CD4-positive, alpha-beta T cell treated with Interleukin-21 for 1 hour (primary cell): ENCODE measurements around the gene CMSS1.
"Not testable (repeated sequence)": the region's sequence is repeated elsewhere in the genome, so short reads cannot be mapped to it uniquely, and the experiment has no call there.

Experiments used
- DNase-seq: peaks from one replicate; pipeline ENCODE4 v3.0.0-alpha.2; 2020

CMSS1 gene

DNA sequence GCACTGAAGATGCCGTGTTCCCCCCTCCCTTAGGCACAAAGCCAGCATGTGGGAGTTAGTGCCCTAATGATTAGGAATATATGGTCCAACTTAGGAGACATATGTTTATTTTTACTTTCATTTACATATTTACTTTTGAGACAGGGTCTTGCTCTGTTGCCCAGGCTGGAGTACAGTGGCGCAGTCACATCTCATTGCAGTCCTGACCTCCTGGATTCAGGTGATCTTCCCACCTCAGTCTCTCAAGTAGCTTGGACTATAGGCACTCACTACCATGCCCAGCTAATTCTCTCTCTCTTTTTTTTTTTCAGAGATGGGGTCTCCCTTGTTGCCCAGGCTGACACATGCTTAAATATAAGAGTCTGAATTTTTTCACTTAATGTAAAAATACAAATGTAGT, 391.5 kb downstream of the CMSS1 start:
- DNase-seq: no peak

DNA sequence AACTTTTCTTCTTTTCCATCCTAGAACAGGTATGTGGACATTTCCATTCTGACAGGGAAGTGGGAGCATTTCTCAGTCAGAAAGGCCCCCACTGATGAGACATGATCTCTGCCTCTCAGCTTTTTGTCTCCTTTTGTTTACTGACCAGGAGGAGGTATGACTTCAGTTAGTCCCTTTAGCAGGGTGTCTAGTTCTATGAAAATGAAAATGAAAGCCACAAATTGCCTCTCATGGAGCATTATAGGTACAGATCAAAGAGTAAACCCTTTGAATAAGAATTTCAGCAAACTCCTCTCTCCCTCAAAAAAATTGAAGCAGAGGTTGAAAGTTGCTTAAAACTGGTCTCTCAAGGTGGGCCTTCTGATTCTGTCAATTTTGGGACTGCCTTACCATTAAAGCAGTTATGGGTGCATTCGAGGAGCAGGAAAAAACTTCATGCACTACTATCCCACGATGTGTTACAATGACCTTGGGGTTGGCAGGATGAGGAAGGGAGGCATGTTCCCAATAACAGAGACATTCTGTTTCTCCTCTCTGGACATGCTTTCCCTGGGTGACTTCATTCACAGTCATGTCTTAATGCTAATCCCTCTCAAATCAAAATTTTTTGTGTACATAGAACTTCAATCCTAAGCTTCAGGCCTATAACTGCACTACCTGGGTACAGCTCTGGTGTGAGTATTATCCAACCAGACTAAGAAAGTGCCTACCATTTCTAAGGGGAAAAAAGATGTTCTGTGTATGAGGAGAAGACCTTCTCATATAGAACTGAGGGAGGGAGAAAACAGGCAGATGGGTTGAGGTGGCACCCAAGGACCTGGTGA, 392.5 kb downstream of the CMSS1 start:
- peak; percentile 51 for DNase-seq

DNA sequence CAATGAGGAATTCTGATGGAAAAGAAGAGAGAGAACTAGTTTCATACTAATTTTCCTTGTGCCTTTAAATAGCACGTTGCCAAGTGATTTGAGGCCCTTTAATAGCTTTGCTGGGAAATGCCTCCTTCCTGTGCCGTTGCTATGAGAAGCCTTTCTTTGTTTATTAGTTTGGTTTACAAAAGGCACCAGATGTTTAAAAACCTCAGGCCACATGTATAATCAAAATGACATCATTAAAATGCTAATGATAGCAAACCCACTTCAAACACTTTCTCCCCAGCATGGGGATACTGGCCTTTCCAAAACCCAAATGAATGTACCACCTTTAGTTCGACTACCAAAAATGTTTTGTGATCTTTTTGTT, 393.1 kb downstream of the CMSS1 start:
- peak; percentile 59 for DNase-seq

DNA sequence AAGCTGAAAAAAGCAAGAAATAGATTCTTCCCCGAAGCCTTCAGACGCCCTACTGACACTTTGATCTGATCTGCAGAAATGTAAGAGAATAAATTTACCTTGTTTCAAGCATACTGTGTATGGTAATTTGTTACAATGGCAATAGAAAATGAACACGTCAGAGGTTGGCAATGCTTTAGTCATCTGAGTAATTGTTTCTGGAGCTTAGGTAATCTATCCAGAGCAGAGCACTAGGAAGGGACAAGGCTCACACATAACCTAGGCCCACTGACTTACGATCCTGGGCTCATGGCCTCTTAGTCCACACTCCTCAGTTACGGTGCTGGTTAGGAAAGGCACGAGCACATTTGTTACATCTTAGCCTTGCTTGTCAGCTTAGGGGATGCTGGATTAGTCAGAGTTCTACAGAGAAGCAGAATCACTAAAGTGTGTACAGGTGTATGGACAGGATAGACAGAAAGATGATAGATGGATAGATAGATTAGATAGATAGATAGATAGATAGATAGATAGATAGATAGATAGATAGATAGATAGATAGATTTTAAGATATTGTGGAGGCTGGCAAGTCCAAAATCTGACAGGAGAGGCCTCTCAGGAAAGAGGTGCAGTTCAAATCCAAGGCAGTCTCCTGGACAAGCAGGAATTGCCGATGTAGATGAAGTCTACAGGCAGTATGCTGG, 396.4 kb downstream of the CMSS1 start:
- no peak for DNase-seq

DNA sequence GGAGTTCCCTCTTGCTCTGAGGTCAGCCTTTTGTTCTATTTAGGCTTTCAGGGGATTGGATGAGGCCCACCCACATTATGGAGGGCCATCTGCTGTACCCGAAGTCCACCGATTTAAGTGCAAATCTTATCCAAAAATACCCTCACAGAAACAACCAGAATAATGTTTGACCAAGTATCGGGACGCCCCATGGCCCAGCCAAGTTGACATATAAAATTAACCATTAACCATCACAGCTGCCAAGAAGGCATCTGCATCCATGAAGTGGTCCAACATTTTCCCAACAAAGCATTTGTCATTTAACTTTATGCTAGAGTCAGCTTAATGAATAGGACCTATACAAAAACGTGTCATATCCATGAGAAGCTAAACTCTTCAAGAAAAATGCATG, 396.9 kb downstream of the CMSS1 start:
- DNase-seq: no peak

DNA sequence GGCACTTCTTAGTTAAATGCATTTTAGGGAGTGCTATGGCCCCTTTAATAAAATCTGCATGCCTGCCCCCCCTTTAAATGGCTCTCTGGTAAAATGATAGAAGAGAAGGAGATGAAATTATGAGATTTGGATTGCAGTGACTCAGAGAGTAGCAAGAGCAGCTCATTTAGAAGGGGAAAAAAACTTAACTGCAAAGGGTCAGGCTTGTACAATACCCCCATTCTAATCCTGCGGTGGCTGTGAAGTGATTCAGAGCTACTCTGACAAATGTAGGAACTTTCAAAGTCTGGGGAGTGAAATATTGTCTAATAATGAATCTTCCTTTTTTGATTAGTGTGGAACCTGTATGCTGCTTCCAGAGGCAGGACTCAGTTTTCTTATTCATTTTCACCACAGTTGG, 399.1 kb downstream of the CMSS1 start:
- no peak for DNase-seq

DNA sequence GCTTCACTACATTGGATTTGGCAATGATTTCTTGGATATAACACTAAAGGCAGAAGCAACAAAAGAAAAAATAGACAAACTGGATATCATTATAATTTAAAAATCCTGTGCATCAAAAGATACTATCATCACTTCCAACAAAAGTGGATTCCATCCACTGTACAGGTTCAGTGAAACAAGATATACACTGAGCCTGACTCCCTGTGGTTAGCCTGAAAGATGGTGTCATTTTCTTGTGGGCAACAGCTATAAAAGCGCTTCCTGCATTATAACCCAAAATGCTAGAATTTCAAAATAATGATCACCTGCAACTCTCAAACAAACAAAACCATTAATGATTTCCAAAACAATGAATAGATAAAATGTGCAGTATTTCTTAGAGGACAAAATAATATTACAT, 403.5 kb downstream of the CMSS1 start:
- no peak for DNase-seq

DNA sequence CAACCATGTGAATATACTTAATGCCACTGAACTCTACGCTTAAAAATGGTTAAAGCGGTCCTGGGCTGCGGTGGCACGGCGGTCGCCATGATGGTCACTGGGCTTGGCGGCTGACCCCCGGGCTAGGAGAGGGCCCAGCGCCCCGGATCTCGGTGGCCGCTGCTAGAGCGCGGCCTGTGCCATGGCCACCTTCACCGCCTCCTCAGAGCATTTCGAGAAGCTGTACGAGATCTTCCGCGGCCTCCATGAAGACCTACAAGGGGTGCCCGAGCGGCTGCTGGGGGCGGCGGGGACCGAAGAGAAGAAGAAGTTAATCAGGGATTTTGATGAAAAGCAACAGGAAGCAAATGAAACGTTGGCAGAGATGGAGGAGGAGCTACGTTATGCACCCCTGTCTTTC, 407.5 kb downstream of the CMSS1 start:
- DNase-seq: no peak

DNA sequence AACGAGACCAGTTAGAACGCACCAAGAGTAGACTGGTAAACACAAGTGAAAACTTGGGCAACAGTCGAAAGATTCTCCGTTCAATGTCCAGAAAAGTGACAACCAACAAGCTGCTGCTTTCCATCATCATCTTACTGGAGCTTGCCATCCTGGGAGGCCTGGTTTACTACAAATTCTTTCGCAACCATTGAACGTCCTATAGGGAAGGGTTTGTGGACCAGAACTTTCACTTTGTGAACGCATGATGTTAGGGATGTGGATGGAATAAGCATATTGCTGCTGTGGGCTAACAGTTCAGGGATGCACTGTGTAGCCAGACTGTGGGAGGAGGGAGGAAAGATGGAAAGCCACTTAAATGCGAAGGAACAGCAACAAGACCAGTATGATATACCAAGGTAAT, 408.2 kb downstream of the CMSS1 start:
- DNase-seq: no peak

DNA sequence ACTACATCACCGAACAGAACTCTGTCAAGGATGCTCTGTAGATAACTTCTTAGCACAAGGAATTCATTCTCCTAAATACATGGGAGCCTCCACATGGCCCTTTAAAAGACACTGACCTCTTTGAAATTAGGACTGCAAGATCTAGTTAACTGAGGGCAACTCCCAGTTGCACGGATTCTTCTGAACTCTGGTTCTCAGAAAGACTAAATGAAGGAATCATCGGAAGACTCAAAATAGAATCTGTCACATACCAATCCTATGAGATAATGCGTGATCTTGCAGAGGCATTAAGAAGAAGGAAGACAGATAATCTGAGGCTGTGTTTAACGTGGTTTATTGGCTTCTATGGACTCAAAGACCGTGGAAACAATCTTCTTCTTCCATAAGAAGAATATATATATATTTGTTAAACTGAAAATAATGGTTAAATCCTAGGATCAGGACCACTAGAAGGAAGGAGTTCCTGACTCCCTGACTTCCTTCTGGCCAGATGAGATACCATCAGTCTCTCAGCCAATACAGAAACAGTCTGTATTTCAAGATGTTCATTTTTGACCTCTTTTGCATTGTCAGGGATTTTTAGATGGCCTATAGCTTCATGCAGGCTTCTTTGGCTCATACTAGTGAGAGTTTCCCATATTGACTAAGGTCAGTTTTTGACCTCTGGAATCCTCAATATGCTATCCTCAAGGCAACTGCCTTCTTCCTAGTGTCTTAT, 409.2 kb downstream of the CMSS1 start:
- no peak for DNase-seq

DNA sequence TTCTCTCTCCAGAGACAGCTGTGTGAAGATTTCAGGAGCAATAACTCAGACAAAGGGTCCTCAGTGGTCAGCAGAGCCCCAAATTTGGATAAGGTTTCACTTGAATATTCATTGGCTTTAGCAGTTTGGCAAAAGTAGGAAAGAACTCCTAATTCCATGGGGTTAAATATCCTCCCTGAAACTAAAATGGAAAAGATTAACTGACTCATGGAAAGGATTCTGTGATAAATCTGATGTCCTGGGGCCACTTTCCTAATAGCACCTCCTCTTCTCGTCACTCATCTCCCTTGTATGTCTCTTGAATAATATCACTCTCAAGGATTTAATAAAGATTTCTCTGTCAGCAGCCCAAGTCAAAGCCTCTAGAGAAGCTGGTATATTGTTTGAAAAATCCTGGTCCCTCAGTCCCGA, 409.9 kb downstream of the CMSS1 start:
- no peak for DNase-seq

DNA sequence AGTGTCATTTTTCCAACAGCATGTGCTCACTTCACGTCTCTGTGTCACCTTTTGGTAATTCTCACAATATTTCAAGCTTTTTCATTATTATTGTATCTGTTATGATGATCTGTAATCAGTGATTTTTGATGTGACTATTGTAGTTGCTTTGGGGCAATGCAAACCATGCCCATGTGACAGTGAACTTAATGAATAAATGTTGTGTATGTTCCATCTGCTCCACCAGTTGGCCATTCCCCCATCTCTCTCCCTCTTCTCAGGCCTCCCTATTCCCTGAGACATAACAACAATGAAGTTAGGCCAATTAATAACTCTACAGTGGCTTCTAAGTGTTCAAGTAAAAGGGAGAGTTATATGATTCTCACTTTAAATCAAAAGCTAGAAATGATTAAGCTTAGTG, 410.6 kb downstream of the CMSS1 start:
- no peak for DNase-seq

DNA sequence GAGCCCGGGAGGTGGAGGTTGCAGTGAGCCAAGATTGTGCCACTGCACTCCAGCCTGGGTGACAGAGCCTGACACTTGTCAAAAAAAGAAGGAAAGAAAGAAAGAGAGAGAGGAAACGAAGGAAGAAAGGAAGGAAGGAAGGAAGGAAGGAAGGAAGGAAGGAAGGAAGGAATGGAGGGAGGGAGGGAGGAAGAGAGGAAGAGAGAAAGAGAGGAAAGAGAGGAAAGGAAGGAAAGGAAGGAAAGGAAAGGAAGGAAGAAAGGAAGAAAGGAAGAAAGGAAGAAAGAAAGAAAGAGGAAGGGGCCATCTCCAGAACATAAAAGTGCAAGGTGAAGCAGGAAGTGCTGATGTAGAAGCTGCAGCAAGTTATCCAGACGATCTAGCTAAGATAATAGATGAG, 411.5 kb downstream of the CMSS1 start:
- DNase-seq: not testable (repeated sequence)

DNA sequence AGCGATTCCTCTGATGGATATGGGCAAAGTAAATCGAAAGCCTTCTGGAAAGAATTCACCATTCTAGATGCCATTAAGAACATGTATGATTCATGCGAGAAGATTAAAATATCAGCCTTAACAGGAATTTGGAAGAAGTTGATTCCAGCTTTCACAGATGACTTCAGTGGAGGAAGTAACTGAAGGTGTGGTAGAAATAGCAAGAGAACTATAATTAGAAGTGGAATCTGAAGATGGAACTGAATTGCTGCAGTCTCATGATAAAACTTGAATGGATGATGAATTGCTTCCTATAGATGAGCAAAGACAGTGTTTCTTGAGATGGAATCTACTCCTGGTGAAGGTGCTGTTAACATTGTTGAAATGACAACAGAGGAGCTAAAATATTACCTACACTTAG, 413.0 kb downstream of the CMSS1 start:
- no peak for DNase-seq
